ENCODE data around the gene RBPJL. TPM values are rescaled to one million over a fixed set of nuclear protein-coding genes. Genes with fewer than 3 reads are reported as not detected.

RBPJL gene
- total and polyA plus RNA-seq, 2 of the 13 experiments (the other 11 are each of a cell fraction or from before 2014, with no cell fraction given): not detected

DNA sequence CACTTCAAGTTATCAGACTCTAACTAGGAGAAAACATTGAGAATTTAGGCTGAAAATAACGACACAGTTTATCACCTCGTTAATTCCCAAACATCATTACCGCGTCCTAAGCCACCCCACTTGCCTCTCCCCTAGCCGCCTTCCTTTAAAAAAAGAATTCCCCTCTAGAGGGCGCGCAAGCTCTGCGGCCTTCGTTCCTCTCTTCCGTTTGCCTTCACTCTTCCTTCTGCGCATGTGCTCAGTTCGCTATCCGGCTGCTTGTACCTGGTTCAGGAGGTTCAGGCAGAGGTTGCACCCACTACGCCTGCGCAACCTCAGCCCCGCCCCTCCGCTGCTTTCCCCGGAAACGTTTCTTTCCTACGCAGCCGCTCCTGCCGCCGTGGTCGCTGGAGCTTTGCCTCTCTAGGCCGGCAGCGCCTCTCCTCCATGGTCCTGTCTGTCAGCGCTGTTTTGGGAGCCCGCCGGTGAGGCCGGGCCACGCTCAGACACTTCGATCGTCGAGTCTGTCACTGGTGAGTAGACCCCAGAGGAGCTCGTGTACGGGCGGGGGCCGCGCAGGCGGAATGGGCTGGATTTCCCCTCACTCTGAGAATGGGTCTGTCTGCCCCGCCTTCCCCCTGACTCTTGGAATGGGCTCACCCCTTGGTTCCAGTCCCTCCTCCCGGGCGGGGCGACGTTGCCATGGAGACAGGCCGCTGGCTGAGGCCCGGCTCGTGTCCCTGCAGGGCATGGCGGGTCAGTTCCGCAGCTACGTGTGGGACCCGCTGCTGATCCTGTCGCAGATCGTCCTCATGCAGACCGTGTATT is 56.4 kb downstream of the RBPJL start, which contains the start of gene SYS1 (continued):
- TF ChIP-seq, protein P1, sequence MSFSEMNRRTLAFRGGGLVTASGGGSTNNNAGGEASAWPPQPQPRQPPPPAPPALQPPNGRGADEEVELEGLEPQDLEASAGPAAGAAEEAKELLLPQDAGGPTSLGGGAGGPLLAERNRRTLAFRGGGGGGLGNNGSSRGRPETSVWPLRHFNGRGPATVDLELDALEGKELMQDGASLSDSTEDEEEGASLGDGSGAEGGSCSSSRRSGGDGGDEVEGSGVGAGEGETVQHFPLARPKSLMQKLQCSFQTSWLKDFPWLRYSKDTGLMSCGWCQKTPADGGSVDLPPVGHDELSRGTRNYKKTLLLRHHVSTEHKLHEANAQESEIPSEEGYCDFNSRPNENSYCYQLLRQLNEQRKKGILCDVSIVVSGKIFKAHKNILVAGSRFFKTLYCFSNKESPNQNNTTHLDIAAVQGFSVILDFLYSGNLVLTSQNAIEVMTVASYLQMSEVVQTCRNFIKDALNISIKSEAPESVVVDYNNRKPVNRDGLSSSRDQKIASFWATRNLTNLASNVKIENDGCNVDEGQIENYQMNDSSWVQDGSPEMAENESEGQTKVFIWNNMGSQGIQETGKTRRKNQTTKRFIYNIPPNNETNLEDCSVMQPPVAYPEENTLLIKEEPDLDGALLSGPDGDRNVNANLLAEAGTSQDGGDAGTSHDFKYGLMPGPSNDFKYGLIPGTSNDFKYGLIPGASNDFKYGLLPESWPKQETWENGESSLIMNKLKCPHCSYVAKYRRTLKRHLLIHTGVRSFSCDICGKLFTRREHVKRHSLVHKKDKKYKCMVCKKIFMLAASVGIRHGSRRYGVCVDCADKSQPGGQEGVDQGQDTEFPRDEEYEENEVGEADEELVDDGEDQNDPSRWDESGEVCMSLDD (CRISPR knock-in tag; IDR thresholded peaks at IDR 0.05; ENCODE audit: borderline replicate concordance): 0 out of 2 replicates have a peak, but pooled peaks have one; percentile 52
- TF ChIP-seq ZFP1 (CRISPR knock-in tag; IDR thresholded peaks at IDR 0.05) (peak; percentile 82), SIN3A (IDR thresholded peaks at IDR 0.05; ENCODE audit: borderline replicate concordance, low read depth, low read length) (peak; percentile 100), HOXA7 (CRISPR knock-in tag; IDR thresholded peaks at IDR 0.05) (no peak), ASH2L (IDR thresholded peaks at IDR 0.05; ENCODE audit: insufficient read length, low read depth, low read length) (peak; percentile 97), ONECUT2 (CRISPR knock-in tag; IDR thresholded peaks at IDR 0.05) (peak; percentile 25; the same call in 1 of the 2 replicates)
- TF ChIP-seq, protein P2, sequence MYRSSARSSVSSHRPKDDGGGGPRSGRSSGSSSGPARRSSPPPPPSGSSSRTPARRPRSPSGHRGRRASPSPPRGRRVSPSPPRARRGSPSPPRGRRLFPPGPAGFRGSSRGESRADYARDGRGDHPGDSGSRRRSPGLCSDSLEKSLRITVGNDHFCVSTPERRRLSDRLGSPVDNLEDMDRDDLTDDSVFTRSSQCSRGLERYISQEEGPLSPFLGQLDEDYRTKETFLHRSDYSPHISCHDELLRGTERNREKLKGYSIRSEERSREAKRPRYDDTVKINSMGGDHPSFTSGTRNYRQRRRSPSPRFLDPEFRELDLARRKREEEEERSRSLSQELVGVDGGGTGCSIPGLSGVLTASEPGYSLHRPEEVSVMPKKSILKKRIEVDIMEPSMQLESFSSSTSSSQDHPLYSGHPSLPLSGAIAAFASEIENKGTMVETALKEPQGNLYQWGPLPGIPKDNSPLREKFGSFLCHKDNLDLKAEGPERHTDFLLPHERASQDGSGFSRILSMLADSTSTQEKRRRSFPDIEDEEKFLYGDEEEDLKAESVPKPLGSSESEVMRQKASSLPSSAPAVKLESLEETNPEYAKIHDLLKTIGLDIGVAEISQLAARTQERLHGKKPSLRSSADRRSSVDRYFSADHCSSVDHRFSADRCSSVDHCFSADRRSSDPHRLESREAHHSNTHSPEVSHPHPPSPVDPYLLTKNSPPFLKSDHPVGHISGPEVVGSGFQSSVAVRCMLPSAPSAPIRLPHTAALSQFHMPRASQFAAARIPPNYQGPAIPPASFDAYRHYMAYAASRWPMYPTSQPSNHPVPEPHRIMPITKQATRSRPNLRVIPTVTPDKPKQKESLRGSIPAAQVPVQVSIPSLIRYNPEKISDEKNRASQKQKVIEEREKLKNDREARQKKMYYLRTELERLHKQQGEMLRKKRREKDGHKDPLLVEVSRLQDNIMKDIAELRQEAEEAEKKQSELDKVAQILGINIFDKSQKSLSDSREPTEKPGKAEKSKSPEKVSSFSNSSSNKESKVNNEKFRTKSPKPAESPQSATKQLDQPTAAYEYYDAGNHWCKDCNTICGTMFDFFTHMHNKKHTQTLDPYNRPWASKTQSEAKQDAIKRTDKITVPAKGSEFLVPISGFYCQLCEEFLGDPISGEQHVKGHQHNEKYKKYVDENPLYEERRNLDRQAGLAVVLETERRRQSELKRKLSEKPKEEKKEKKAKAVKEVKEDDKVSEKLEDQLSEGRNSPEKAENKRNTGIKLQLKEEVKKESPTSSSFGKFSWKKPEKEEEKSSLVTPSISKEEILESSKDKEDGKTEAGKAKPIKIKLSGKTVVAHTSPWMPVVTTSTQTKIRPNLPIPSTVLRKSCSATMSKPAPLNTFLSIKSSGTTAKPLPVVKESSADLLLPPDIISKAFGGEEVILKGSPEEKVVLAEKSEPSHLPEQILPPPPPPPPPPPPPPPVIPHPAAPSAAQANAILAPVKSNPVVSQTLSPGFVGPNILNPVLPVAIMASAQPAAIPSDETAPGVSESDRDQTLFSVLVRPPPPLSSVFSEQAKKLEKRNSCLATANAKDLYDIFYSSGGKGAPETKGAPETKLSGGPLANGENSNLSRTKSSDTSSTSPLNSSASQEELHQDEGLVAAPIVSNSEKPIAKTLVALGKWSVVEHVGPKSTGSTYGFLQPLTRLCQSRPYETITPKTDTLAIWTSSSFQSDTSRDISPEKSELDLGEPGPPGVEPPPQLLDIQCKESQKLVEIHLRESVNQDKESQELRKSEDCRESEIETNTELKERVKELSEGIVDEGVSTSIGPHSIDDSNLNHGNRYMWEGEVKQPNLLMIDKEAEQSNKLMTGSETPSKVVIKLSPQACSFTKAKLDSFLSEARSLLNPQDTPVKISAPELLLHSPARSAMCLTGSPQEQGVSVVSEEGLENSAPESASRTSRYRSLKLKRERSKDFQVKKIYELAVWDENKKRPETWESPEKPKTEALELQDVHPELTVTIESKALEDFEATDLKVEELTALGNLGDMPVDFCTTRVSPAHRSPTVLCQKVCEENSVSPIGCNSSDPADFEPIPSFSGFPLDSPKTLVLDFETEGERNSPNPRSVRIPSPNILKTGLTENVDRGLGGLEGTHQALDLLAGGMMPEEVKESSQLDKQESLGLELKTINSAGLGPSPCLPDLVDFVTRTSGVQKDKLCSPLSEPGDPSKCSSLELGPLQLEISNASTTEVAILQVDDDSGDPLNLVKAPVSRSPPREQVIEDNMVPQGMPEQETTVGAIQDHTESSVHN (CRISPR knock-in tag; IDR thresholded peaks at IDR 0.05): peak; percentile 94
- TF ChIP-seq, protein P3, sequence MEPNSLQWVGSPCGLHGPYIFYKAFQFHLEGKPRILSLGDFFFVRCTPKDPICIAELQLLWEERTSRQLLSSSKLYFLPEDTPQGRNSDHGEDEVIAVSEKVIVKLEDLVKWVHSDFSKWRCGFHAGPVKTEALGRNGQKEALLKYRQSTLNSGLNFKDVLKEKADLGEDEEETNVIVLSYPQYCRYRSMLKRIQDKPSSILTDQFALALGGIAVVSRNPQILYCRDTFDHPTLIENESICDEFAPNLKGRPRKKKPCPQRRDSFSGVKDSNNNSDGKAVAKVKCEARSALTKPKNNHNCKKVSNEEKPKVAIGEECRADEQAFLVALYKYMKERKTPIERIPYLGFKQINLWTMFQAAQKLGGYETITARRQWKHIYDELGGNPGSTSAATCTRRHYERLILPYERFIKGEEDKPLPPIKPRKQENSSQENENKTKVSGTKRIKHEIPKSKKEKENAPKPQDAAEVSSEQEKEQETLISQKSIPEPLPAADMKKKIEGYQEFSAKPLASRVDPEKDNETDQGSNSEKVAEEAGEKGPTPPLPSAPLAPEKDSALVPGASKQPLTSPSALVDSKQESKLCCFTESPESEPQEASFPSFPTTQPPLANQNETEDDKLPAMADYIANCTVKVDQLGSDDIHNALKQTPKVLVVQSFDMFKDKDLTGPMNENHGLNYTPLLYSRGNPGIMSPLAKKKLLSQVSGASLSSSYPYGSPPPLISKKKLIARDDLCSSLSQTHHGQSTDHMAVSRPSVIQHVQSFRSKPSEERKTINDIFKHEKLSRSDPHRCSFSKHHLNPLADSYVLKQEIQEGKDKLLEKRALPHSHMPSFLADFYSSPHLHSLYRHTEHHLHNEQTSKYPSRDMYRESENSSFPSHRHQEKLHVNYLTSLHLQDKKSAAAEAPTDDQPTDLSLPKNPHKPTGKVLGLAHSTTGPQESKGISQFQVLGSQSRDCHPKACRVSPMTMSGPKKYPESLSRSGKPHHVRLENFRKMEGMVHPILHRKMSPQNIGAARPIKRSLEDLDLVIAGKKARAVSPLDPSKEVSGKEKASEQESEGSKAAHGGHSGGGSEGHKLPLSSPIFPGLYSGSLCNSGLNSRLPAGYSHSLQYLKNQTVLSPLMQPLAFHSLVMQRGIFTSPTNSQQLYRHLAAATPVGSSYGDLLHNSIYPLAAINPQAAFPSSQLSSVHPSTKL (CRISPR knock-in tag; IDR thresholded peaks at IDR 0.05): peak; percentile 80
- TF ChIP-seq, protein P4, sequence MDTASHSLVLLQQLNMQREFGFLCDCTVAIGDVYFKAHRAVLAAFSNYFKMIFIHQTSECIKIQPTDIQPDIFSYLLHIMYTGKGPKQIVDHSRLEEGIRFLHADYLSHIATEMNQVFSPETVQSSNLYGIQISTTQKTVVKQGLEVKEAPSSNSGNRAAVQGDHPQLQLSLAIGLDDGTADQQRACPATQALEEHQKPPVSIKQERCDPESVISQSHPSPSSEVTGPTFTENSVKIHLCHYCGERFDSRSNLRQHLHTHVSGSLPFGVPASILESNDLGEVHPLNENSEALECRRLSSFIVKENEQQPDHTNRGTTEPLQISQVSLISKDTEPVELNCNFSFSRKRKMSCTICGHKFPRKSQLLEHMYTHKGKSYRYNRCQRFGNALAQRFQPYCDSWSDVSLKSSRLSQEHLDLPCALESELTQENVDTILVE (CRISPR knock-in tag; IDR thresholded peaks at IDR 0.05): peak; percentile 94
- TF ChIP-seq, protein P5, sequence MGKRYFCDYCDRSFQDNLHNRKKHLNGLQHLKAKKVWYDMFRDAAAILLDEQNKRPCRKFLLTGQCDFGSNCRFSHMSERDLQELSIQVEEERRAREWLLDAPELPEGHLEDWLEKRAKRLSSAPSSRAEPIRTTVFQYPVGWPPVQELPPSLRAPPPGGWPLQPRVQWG (CRISPR knock-in tag; IDR thresholded peaks at IDR 0.05; ENCODE audit: borderline replicate concordance, low read depth): no peak

All from HepG2 (cell line).